Measurements from ENCODE around the gene MS4A18. TPM values are rescaled to one million over a fixed set of nuclear protein-coding genes. Genes with fewer than 3 reads are reported as not detected.

Gene MS4A18
- total RNA-seq, 1 donor from 2014 or later: not detected

- no peak overlapping the region for H3K27ac Mint-ChIP-seq (ENCODE audit: unreplicated experiment)
- no peak overlapping the region for H3K4me3 Mint-ChIP-seq (ENCODE audit: unreplicated experiment)
- TF ChIP-seq CTCF (IDR thresholded peaks at IDR 0.05): no peak
- peaks cover 28% of the 10 kb centered on the region for H3K27me3 Mint-ChIP-seq (ENCODE audit: low read depth)
- no peaks in the 10 kb centered on the region for H3K9me3 Mint-ChIP-seq (ENCODE audit: low read depth)
- no peaks in the 10 kb centered on the region for H3K4me1 Mint-ChIP-seq (ENCODE audit: low read depth)
- no peak for DNase-seq (ENCODE audit: low spot score)
- H3K36me3 Mint-ChIP-seq (ENCODE audit: low read depth): no peaks in the 10 kb centered on the region
These were observed 42.0 kb downstream of the MS4A18 start for GRCh38 chr11:60766547-60766946.

GRCh38 chr11:60767388-60767811 lies 42.9 kb downstream of the MS4A18 start:
- DNase-seq (ENCODE audit: low spot score): no peak
- TF ChIP-seq CTCF (IDR thresholded peaks at IDR 0.05): peak; percentile 64
- H3K9me3 Mint-ChIP-seq (ENCODE audit: low read depth): no peaks in the 10 kb centered on the region
- no peak overlapping the region for H3K27ac Mint-ChIP-seq (ENCODE audit: unreplicated experiment)
- no peak overlapping the region for H3K4me3 Mint-ChIP-seq (ENCODE audit: unreplicated experiment)
- peaks cover 3% of the 10 kb centered on the region for H3K4me1 Mint-ChIP-seq (ENCODE audit: low read depth)
- H3K27me3 Mint-ChIP-seq (ENCODE audit: low read depth): peaks cover 29% of the 10 kb centered on the region
- H3K36me3 Mint-ChIP-seq (ENCODE audit: low read depth): no peaks in the 10 kb centered on the region

GRCh38 chr11:60768202-60768601 lies 43.7 kb downstream of the MS4A18 start:
- peak; percentile 69 for DNase-seq (ENCODE audit: low spot score)
- H3K27me3 Mint-ChIP-seq (ENCODE audit: low read depth): peaks cover 28% of the 10 kb centered on the region
- H3K4me1 Mint-ChIP-seq (ENCODE audit: low read depth): peaks cover 3% of the 10 kb centered on the region
- no peak overlapping the region for H3K4me3 Mint-ChIP-seq (ENCODE audit: unreplicated experiment)
- H3K9me3 Mint-ChIP-seq (ENCODE audit: low read depth): no peaks in the 10 kb centered on the region
- no peak overlapping the region for H3K27ac Mint-ChIP-seq (ENCODE audit: unreplicated experiment)
- TF ChIP-seq CTCF (IDR thresholded peaks at IDR 0.05): no peak
- H3K36me3 Mint-ChIP-seq (ENCODE audit: low read depth): no peaks in the 10 kb centered on the region

- peaks cover 4% of the 10 kb centered on the region for H3K4me1 Mint-ChIP-seq (ENCODE audit: low read depth)
- H3K27me3 Mint-ChIP-seq (ENCODE audit: low read depth): peaks cover 27% of the 10 kb centered on the region
- no peak overlapping the region for H3K4me3 Mint-ChIP-seq (ENCODE audit: unreplicated experiment)
- no peak for TF ChIP-seq CTCF (IDR thresholded peaks at IDR 0.05)
- H3K27ac Mint-ChIP-seq (ENCODE audit: unreplicated experiment): no peak overlapping the region
- H3K36me3 Mint-ChIP-seq (ENCODE audit: low read depth): no peaks in the 10 kb centered on the region
- no peaks in the 10 kb centered on the region for H3K9me3 Mint-ChIP-seq (ENCODE audit: low read depth)
- no peak for DNase-seq (ENCODE audit: low spot score)
These were observed 44.8 kb downstream of the MS4A18 start for GRCh38 chr11:60769273-60769672.

- H3K27ac Mint-ChIP-seq (ENCODE audit: unreplicated experiment): no peak overlapping the region
- H3K36me3 Mint-ChIP-seq (ENCODE audit: low read depth): no peaks in the 10 kb centered on the region
- no peak overlapping the region for H3K4me3 Mint-ChIP-seq (ENCODE audit: unreplicated experiment)
- TF ChIP-seq CTCF (IDR thresholded peaks at IDR 0.05): no peak
- peaks cover 25% of the 10 kb centered on the region for H3K27me3 Mint-ChIP-seq (ENCODE audit: low read depth)
- no peaks in the 10 kb centered on the region for H3K9me3 Mint-ChIP-seq (ENCODE audit: low read depth)
- peak; percentile 83 for DNase-seq (ENCODE audit: low spot score)
- peaks cover 9% of the 10 kb centered on the region for H3K4me1 Mint-ChIP-seq (ENCODE audit: low read depth)
These were observed 45.3 kb downstream of the MS4A18 start for GRCh38 chr11:60769811-60770210.
